ENCODE results near the gene SLC7A14. TPM values are rescaled to one million over a fixed set of nuclear protein-coding genes. Genes with fewer than 3 reads are reported as not detected.

Gene SLC7A14
- total RNA-seq, 2 experiments from 2014 or later = not detected

GRCh38 chr3:170606675-170607074 lies 20.8 kb upstream of the SLC7A14 start:
- H3K9me3 Mint-ChIP-seq = no peaks in the 10 kb centered on the region
- no peak overlapping the region for H3K27ac Mint-ChIP-seq
- H3K4me3 Mint-ChIP-seq = no peak overlapping the region
- peaks cover 5% of the 10 kb centered on the region for H3K27me3 Mint-ChIP-seq
- ATAC-seq (no peak), DNase-seq (no peak)
- ChIA-PET CTCF (no interaction called here), POLR2A (no interaction called here)
- intact Hi-C loops (cut with micrococcal nuclease) = no loop called here
- H3K4me1 Mint-ChIP-seq (ENCODE audit: low read depth) = no peaks in the 10 kb centered on the region
- TF ChIP-seq CTCF (IDR thresholded peaks at IDR 0.05) = no peak
- H3K36me3 Mint-ChIP-seq (ENCODE audit: low read depth) = no peaks in the 10 kb centered on the region

DNA sequence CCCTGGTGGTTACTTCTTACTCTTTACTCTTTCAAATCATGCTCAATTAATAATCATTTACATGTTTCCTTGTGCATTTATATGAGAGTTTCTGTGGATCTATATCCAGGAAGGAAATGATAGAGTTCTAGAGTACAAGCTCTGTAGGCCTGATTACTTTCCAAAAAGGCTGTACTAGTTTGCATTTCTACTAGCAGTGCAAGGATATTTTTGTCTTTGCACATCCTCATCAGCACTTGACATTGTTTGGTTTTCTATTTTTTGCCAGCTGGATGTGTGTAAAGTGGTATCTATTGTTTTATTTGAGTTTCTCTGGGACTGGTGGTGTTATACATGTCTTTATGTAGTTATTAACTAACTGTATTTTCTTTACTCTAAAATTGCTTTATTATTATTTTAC lies 19.6 kb upstream of the SLC7A14 start:
- Mint-ChIP-seq H3K4me1 (ENCODE audit: low read depth) (no peaks in the 10 kb centered on the region), H3K36me3 (ENCODE audit: low read depth) (no peaks in the 10 kb centered on the region), H3K9me3 (no peaks in the 10 kb centered on the region), H3K4me3 (no peak overlapping the region), H3K27me3 (peaks cover 8% of the 10 kb centered on the region), H3K27ac (no peak overlapping the region)
- intact Hi-C loops (cut with micrococcal nuclease) = no loop called here
- no peak for TF ChIP-seq CTCF (IDR thresholded peaks at IDR 0.05)
- POLR2A ChIA-PET = no interaction called here
- DNase-seq (no peak), ATAC-seq (no peak)
- CTCF ChIA-PET = no interaction called here

DNA sequence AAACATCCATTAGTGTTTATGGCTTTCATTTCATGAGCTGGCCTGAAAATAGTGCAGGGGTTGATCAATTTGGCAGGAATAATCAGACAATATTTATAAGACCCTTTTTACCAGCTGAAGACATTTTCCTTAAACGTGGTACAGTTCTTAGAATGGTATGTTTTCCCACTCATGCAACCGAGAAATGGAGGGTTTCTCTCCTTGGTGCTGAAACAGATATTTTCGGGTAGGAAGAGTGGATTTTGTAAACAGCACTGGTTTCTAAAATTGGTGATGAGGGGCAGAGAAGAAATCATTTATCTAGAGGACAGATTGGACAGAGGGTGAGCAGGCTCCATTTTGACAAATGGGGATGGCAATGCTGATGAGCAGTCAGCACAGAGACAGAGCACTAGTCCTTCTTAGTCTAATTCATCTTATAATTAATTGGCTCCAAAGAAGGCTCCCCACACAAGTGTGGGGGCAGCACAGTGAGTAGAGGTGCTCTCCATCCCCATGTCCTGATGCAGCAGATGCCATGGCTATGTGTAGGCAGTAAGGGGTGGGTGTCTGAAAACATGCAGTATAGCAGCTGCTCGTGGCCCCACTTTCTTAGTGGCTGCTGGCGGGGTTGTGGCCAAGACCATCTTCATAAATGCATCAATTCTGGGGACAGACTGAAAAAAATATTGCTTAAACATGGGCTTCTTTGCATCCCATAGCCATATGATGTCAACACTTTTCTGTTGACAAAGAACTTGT lies 18.1 kb upstream of the SLC7A14 start:
- TF ChIP-seq CTCF (IDR thresholded peaks at IDR 0.05) = no peak
- H3K27ac Mint-ChIP-seq = no peak overlapping the region
- intact Hi-C loops (cut with micrococcal nuclease) = no loop called here
- POLR2A ChIA-PET = no interaction called here
- H3K27me3 Mint-ChIP-seq = peaks cover 12% of the 10 kb centered on the region
- no peak overlapping the region for H3K4me3 Mint-ChIP-seq
- DNase-seq (no peak), ATAC-seq (no peak)
- H3K4me1 Mint-ChIP-seq (ENCODE audit: low read depth) = no peaks in the 10 kb centered on the region
- H3K9me3 Mint-ChIP-seq = no peaks in the 10 kb centered on the region
- H3K36me3 Mint-ChIP-seq (ENCODE audit: low read depth) = no peaks in the 10 kb centered on the region
- CTCF ChIA-PET = interaction anchor here (1.3 kb wide), 1 partner anchor 190 kb away, joined by 4 read pairs; no protein-coding TSS in a partner anchor

GRCh38 chr3:170602556-170602955 lies 16.7 kb upstream of the SLC7A14 start:
- intact Hi-C loops (cut with micrococcal nuclease) = no loop called here
- Mint-ChIP-seq H3K4me1 (ENCODE audit: low read depth) (no peaks in the 10 kb centered on the region), H3K4me3 (no peak overlapping the region), H3K36me3 (ENCODE audit: low read depth) (no peaks in the 10 kb centered on the region), H3K9me3 (no peaks in the 10 kb centered on the region), H3K27ac (no peak overlapping the region), H3K27me3 (peaks cover 12% of the 10 kb centered on the region)
- DNase-seq (no peak), ATAC-seq (no peak)
- no peak for TF ChIP-seq CTCF (IDR thresholded peaks at IDR 0.05)
- POLR2A ChIA-PET = no interaction called here
- CTCF ChIA-PET = no interaction called here

GRCh38 chr3:170600005-170600624 lies 14.2 kb upstream of the SLC7A14 start:
- Mint-ChIP-seq H3K4me1 (ENCODE audit: low read depth) (no peaks in the 10 kb centered on the region), H3K9me3 (no peaks in the 10 kb centered on the region), H3K27me3 (peaks cover 15% of the 10 kb centered on the region), H3K4me3 (no peak overlapping the region), H3K36me3 (ENCODE audit: low read depth) (no peaks in the 10 kb centered on the region), H3K27ac (no peak overlapping the region)
- ATAC-seq = no peak
- no peak for DNase-seq
- CTCF ChIA-PET = no interaction called here
- intact Hi-C loops (cut with micrococcal nuclease) = no loop called here
- TF ChIP-seq CTCF (IDR thresholded peaks at IDR 0.05) = no peak
- POLR2A ChIA-PET = no interaction called here
